HG03039 (cell line): ENCODE results near the gene SLC34A2.

ENCODE experiments used
- ATAC-seq: cut with Tn5 transposase; IDR thresholded peaks from one replicate; pipeline ENCODE4 v1.9.1; 2021; ENCODE audit warnings: mild to moderate bottlenecking, moderate library complexity; ENCODE audit not compliant: unreplicated experiment

Gene SLC34A2

DNA sequence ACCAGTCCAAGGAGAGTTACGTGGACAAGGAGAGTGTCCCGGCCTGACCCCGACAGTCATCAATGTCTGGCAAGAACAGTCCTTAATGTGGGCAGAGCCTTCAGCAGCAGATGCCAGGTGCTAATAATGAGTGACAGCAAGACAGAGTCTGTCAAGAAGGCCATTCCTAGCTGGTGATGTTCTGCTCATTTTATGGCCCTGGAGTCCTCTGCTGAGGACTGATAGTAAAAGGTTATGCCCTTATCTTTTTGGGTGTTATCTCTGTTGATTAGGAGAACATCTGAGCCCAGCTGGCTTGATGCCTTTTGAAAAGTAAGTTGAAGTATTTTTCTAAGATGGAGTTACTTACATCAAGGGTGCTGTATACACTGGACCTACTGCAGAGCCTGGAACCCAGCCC lies 67.3 kb downstream of the SLC34A2 start:
- ATAC-seq, result no peak

- ATAC-seq, result no peak
Measured at GRCh38 chr4:25723409-25723808, 67.8 kb downstream of the SLC34A2 start.

GRCh38 chr4:25725870-25726269 lies 70.2 kb downstream of the SLC34A2 start:
- ATAC-seq, result no peak

- no peak for ATAC-seq
Measured at GRCh38 chr4:25727711-25728493, 72.3 kb downstream of the SLC34A2 start.
